IMR-90 (cell line): Measurements from ENCODE around the gene LRRC70.

Experiments
- MAZ ChIP-seq: IDR thresholded peaks from 2 replicates; pipeline ENCODE4 v1.6.1; 2012; ENCODE audit warnings: low read depth, mild to moderate bottlenecking, low read length, improper control_type of control experiment, moderate library complexity, borderline replicate concordance
- MXI1 ChIP-seq: IDR thresholded peaks from 2 replicates; pipeline ENCODE4 v1.6.1; 2012; ENCODE audit warnings: low read depth, mild to moderate bottlenecking, low read length, moderate library complexity, borderline replicate concordance
- POLR2A ChIP-seq: IDR thresholded peaks from 2 replicates; pipeline ENCODE4 v1.6.1; 2012; ENCODE audit warnings: mild to moderate bottlenecking, low read depth, low read length
- RAD21 ChIP-seq: IDR thresholded peaks from 2 replicates; pipeline ENCODE4 v1.6.1; 2012; ENCODE audit warnings: low read length, improper control_type of control experiment
- RCOR1 ChIP-seq: IDR thresholded peaks from 2 replicates; pipeline ENCODE4 v1.6.1; 2012; ENCODE audit warnings: mild to moderate bottlenecking, low read length, improper control_type of control experiment; ENCODE audit not compliant: insufficient replicate concordance
- SMC3 ChIP-seq: fragments of 150-350 bp; IDR thresholded peaks from 2 replicates; pipeline ENCODE4 v1.6.1; 2016; ENCODE audit warnings: low read depth, mild to moderate bottlenecking, antibody characterized with exemption, low read length, moderate library complexity
- TF ChIP-seq, protein P1 (sequence below): conservative IDR thresholded peaks from 2 replicates; pipeline ENCODE4 v1.5.1; 2012; ENCODE audit warnings: mild to moderate bottlenecking, low read depth, low read length, improper control_type of control experiment

DNA sequence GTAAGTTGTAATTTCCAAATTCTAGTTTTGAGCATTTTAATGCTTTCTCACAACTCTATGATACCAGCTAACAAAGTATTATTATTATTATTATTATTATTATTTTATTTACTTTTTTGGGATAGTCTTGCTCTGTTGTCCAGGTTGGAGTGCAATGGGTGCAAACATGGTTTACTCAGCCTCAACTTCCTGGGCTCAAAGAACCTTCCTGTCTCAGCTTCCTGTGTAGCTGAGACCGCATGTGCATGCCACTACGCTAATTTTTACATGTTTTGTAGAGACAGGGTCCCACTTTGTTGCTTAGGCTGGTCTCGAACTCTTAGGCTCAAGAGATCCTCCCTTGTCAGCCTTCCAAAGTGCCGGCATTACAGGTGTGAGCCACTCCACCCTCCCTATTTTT is 27.0 kb downstream of the LRRC70 start:
- TF ChIP-seq, protein P1, sequence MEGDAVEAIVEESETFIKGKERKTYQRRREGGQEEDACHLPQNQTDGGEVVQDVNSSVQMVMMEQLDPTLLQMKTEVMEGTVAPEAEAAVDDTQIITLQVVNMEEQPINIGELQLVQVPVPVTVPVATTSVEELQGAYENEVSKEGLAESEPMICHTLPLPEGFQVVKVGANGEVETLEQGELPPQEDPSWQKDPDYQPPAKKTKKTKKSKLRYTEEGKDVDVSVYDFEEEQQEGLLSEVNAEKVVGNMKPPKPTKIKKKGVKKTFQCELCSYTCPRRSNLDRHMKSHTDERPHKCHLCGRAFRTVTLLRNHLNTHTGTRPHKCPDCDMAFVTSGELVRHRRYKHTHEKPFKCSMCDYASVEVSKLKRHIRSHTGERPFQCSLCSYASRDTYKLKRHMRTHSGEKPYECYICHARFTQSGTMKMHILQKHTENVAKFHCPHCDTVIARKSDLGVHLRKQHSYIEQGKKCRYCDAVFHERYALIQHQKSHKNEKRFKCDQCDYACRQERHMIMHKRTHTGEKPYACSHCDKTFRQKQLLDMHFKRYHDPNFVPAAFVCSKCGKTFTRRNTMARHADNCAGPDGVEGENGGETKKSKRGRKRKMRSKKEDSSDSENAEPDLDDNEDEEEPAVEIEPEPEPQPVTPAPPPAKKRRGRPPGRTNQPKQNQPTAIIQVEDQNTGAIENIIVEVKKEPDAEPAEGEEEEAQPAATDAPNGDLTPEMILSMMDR: no peak
- no peak for TF ChIP-seq RCOR1
- no peak for TF ChIP-seq RAD21
- no peak for TF ChIP-seq SMC3
- TF ChIP-seq MAZ: no peak
- TF ChIP-seq POLR2A: no peak
- no peak for TF ChIP-seq MXI1
